HEK293 (cell line): ENCODE data around the gene UROC1.

ENCODE experiments used
- CTCF ChIA-PET: fragments of 350-600 bp; formaldehyde crosslinking; extraction: SDS; loops from one replicate; lab custom pipeline; 2021; ENCODE audit warnings: antibody characterized with exemption; lab: Yijun Ruan, JAX
- POLR2A ChIA-PET: fragments of 300-600 bp; formaldehyde crosslinking; extraction: SDS; loops from one replicate; lab custom pipeline; 2020; ENCODE audit warnings: antibody characterized with exemption, inconsistent platforms; lab: Yijun Ruan, JAX
- H3K27ac ChIP-seq: fragments of 200-500 bp; sonication (Bioruptor generic); 2 replicates; pipeline ENCODE4 v1.5.1; 2014; ENCODE audit warnings: low read depth, low read length, control low read depth, inconsistent platforms; ENCODE audit errors: extremely low read depth
- H3K36me3 ChIP-seq, 2 experiments: fragments of 200-500 bp in 1 of 2; sonication (Bioruptor generic) in 1 of 2; 1 replicate in 1 of 2; 2 replicates in 1 of 2; pipeline ENCODE4 v1.5.1; 2014 to 2017; ENCODE audit warnings: inconsistent platforms in 2 of 2, low read length in 2 of 2; ENCODE audit not compliant: control insufficient read depth in 2 of 2, insufficient read depth in 1 of 2
- H3K4me1 ChIP-seq: fragments of 200-500 bp; sonication (Bioruptor generic); 2 replicates; pipeline ENCODE4 v1.5.1; 2014; ENCODE audit warnings: mild to moderate bottlenecking, low read length, inconsistent platforms; ENCODE audit not compliant: control insufficient read depth, insufficient read depth
- H3K4me3 ChIP-seq: 2 replicates; pipeline ENCODE4 v1.5.1; 2011; ENCODE audit warnings: low read depth, mild to moderate bottlenecking, control low read depth, low read length, moderate library complexity
- H3K9me3 ChIP-seq: fragments of 200-500 bp; sonication (Bioruptor generic); 2 replicates; pipeline ENCODE4 v1.5.1; 2014; ENCODE audit warnings: low read depth, low read length, inconsistent platforms; ENCODE audit not compliant: control insufficient read depth, insufficient read depth
- GFI1B ChIP-seq: fragments of 450-650 bp; formaldehyde crosslinking; IDR thresholded peaks from 2 replicates; pipeline ENCODE4 v1.5.1; 2016; ENCODE audit warnings: missing biosample characterization, missing genetic modification characterization
- HOXA7 ChIP-seq: sonication (generic); formaldehyde crosslinking; IDR thresholded peaks from 2 replicates; pipeline ENCODE4 v1.8.1; 2022; ENCODE audit warnings: missing genetic modification reagents, borderline replicate concordance
- KLF8 ChIP-seq: fragments of 450-650 bp; formaldehyde crosslinking; IDR thresholded peaks from 2 replicates; pipeline ENCODE4 v1.5.1; 2016; ENCODE audit warnings: missing biosample characterization, missing genetic modification characterization
- OSR2 ChIP-seq: fragments of 450-650 bp; formaldehyde crosslinking; IDR thresholded peaks from 2 replicates; pipeline ENCODE4 v1.5.1; 2016; ENCODE audit warnings: missing biosample characterization, missing genetic modification characterization
- SETDB1 ChIP-seq: IDR thresholded peaks from one replicate; pipeline ENCODE4 v1.6.1; 2017; ENCODE audit warnings: mild to moderate bottlenecking, low read length, moderate library complexity, mixed read lengths; ENCODE audit not compliant: insufficient read length
- SP7 ChIP-seq: fragments of 450-650 bp; formaldehyde crosslinking; IDR thresholded peaks from 2 replicates; pipeline ENCODE4 v1.5.1; 2016; ENCODE audit warnings: missing biosample characterization, missing genetic modification characterization
- TRIM28 ChIP-seq: IDR thresholded peaks from 2 replicates; pipeline ENCODE4 v1.6.1; 2011; ENCODE audit warnings: low read length, control low read depth, borderline replicate concordance
- ZBTB7A ChIP-seq: fragments of 450-650 bp; formaldehyde crosslinking; IDR thresholded peaks from 2 replicates; pipeline ENCODE4 v1.5.1; 2016; ENCODE audit warnings: low read depth, missing biosample characterization, missing genetic modification characterization
- ZNF157 ChIP-seq: fragments of 450-650 bp; formaldehyde crosslinking; IDR thresholded peaks from 2 replicates; pipeline ENCODE4 v1.5.1; 2016; ENCODE audit warnings: missing biosample characterization, missing genetic modification characterization
- ZNF292 ChIP-seq: fragments of 450-650 bp; formaldehyde crosslinking; IDR thresholded peaks from 2 replicates; pipeline ENCODE4 v1.5.1; 2016; ENCODE audit warnings: low read depth, missing biosample characterization, missing genetic modification characterization, borderline replicate concordance
- ZNF324 ChIP-seq: fragments of 450-650 bp; formaldehyde crosslinking; IDR thresholded peaks from 2 replicates; pipeline ENCODE4 v1.5.1; 2016; ENCODE audit warnings: missing biosample characterization, missing genetic modification characterization
- ZNF510 ChIP-seq: fragments of 450-650 bp; formaldehyde crosslinking; IDR thresholded peaks from 2 replicates; pipeline ENCODE4 v1.5.1; 2018; ENCODE audit warnings: mild to moderate bottlenecking, missing genetic modification characterization, missing biosample characterization; ENCODE audit not compliant: insufficient replicate concordance
- ZNF558 ChIP-seq: fragments of 450-650 bp; formaldehyde crosslinking; IDR thresholded peaks from 2 replicates; pipeline ENCODE4 v1.5.1; 2016; ENCODE audit warnings: missing biosample characterization, missing genetic modification characterization
- ZNF670 ChIP-seq: fragments of 450-650 bp; formaldehyde crosslinking; IDR thresholded peaks from 2 replicates; pipeline ENCODE4 v1.5.1; 2016; ENCODE audit warnings: missing biosample characterization, missing genetic modification characterization, low read depth
- ZNF768 ChIP-seq: fragments of 450-650 bp; formaldehyde crosslinking; IDR thresholded peaks from 2 replicates; pipeline ENCODE4 v1.5.1; 2018; ENCODE audit warnings: missing biosample characterization, mild to moderate bottlenecking, missing genetic modification characterization
- ZNF777 ChIP-seq: fragments of 450-650 bp; formaldehyde crosslinking; IDR thresholded peaks from 2 replicates; pipeline ENCODE4 v1.5.1; 2017; ENCODE audit warnings: missing biosample characterization, missing genetic modification characterization, borderline replicate concordance
- ZNF791 ChIP-seq: fragments of 450-650 bp; formaldehyde crosslinking; IDR thresholded peaks from 2 replicates; pipeline ENCODE4 v1.5.1; 2016; ENCODE audit warnings: missing biosample characterization, missing genetic modification characterization
- ZNF837 ChIP-seq: fragments of 450-650 bp; formaldehyde crosslinking; IDR thresholded peaks from 2 replicates; pipeline ENCODE4 v1.5.1; 2016; ENCODE audit warnings: missing biosample characterization, missing genetic modification characterization
- ZSCAN23 ChIP-seq: fragments of 450-650 bp; formaldehyde crosslinking; IDR thresholded peaks from 2 replicates; pipeline ENCODE4 v1.5.1; 2016; ENCODE audit warnings: missing biosample characterization, missing genetic modification characterization
- TF ChIP-seq, protein P1 (sequence below): fragments of 450-650 bp; formaldehyde crosslinking; IDR thresholded peaks from 2 replicates; pipeline ENCODE4 v1.5.1; 2016; ENCODE audit warnings: missing biosample characterization, missing genetic modification characterization, borderline replicate concordance
- TF ChIP-seq, protein P2 (sequence below): fragments of 450-650 bp; formaldehyde crosslinking; IDR thresholded peaks from 2 replicates; pipeline ENCODE4 v1.5.1; 2016; ENCODE audit warnings: missing biosample characterization, missing genetic modification characterization
- TF ChIP-seq, protein P3 (sequence below): fragments of 450-650 bp; formaldehyde crosslinking; IDR thresholded peaks from 2 replicates; pipeline ENCODE4 v1.5.1; 2017; ENCODE audit warnings: missing biosample characterization, missing genetic modification characterization
- TF ChIP-seq, protein P4 (sequence below): fragments of 450-650 bp; formaldehyde crosslinking; IDR thresholded peaks from 2 replicates; pipeline ENCODE4 v1.5.1; 2016; ENCODE audit warnings: missing biosample characterization, missing genetic modification characterization
- TF ChIP-seq, protein P5 (sequence below): fragments of 450-650 bp; formaldehyde crosslinking; IDR thresholded peaks from 2 replicates; pipeline ENCODE4 v1.5.1; 2016; ENCODE audit warnings: missing biosample characterization, missing genetic modification characterization

UROC1 gene

DNA sequence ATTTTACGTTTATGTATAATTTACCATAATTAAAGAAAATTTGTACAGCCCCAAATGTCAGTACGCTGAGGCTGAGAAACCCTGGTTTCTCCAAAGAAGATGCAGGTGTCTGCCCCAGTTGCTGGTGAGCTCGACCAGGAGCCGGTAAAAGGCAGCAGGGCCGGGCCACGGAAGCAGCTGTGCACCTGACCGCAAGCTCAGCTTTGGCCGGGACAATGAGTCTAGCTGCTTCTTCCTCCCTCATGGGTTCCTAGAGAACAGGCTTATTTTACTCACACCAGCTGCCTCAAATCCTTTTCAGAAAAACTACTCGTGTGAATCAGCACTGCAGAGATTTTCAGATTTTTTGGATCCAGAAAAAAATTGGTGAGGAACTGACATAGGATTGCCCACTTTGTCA lies 23.8 kb downstream of the UROC1 start:
- TF ChIP-seq, protein P1, sequence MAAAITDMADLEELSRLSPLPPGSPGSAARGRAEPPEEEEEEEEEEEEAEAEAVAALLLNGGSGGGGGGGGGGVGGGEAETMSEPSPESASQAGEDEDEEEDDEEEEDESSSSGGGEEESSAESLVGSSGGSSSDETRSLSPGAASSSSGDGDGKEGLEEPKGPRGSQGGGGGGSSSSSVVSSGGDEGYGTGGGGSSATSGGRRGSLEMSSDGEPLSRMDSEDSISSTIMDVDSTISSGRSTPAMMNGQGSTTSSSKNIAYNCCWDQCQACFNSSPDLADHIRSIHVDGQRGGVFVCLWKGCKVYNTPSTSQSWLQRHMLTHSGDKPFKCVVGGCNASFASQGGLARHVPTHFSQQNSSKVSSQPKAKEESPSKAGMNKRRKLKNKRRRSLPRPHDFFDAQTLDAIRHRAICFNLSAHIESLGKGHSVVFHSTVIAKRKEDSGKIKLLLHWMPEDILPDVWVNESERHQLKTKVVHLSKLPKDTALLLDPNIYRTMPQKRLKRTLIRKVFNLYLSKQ (tag by site-specific recombination) = no peak
- TF ChIP-seq ZNF292 (tag by site-specific recombination) (no peak), ZSCAN23 (no peak), ZNF558 (no peak), SP7 (no peak), ZNF670 (no peak), ZNF510 (tag by site-specific recombination) (no peak), ZNF777 (tag by site-specific recombination) (no peak)
- no peak overlapping the region for H3K4me3 ChIP-seq
- H3K27ac ChIP-seq = no peak overlapping the region
- ChIA-PET CTCF (no interaction called here), POLR2A (no interaction called here)
- no peaks in the 10 kb centered on the region for H3K4me1 ChIP-seq
- H3K9me3 ChIP-seq = no peaks in the 10 kb centered on the region
- no peaks in the 10 kb centered on the region for H3K36me3 ChIP-seq

DNA sequence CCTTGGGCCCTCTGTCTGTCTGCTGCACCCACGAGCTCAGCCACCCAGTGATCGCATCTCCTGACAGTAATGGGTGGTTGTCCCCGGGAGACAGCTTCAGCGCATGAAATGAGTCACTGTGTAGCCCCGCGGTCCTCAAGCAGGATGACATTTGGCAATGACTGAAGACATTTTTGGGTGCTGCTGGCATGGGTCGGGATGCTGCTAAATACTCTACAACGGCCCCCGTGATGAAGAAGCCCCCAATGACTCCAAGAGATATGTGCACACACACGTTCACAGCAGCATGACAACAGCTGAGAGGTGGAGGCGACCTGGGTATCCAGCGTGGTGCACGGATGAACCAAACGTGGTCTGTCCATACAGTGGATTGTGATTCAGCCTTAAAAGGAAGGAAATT lies 24.5 kb downstream of the UROC1 start:
- POLR2A ChIA-PET = no interaction called here
- no peaks in the 10 kb centered on the region for H3K9me3 ChIP-seq
- no peak overlapping the region for H3K4me3 ChIP-seq
- CTCF ChIA-PET = interaction anchor here (0.6 kb wide), 1 partner anchor 490 kb away, joined by 3 read pairs; the partner anchor contains the start of gene PLXNA1
- no peaks in the 10 kb centered on the region for H3K36me3 ChIP-seq
- H3K27ac ChIP-seq = no peak overlapping the region
- H3K4me1 ChIP-seq = no peaks in the 10 kb centered on the region
- TF ChIP-seq, protein P2, sequence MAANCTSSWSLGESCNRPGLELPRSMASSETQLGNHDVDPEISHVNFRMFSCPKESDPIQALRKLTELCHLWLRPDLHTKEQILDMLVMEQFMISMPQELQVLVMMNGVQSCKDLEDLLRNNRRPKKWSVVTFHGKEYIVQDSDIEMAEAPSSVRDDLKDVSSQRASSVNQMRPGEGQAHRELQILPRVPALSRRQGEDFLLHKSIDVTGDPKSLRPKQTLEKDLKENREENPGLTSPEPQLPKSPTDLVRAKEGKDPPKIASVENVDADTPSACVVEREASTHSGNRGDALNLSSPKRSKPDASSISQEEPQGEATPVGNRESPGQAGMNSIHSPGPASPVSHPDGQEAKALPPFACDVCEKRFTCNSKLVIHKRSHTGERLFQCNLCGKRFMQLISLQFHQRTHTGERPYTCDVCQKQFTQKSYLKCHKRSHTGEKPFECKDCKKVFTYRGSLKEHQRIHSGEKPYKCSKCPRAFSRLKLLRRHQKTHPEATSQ (tag by site-specific recombination) = no peak
- TF ChIP-seq ZBTB7A (tag by site-specific recombination) (no peak), KLF8 (tag by site-specific recombination) (no peak), ZNF157 (tag by site-specific recombination) (no peak), HOXA7 (CRISPR knock-in tag) (no peak), GFI1B (tag by site-specific recombination) (no peak), SETDB1 (no peak), ZNF324 (tag by site-specific recombination) (no peak), ZNF791 (tag by site-specific recombination) (no peak), OSR2 (tag by site-specific recombination) (no peak), ZNF768 (tag by site-specific recombination) (no peak), TRIM28 (no peak), ZNF510 (tag by site-specific recombination) (no peak), ZNF837 (tag by site-specific recombination) (no peak), SP7 (no peak)
- TF ChIP-seq, protein P3, sequence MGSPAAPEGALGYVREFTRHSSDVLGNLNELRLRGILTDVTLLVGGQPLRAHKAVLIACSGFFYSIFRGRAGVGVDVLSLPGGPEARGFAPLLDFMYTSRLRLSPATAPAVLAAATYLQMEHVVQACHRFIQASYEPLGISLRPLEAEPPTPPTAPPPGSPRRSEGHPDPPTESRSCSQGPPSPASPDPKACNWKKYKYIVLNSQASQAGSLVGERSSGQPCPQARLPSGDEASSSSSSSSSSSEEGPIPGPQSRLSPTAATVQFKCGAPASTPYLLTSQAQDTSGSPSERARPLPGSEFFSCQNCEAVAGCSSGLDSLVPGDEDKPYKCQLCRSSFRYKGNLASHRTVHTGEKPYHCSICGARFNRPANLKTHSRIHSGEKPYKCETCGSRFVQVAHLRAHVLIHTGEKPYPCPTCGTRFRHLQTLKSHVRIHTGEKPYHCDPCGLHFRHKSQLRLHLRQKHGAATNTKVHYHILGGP (tag by site-specific recombination) = no peak
- TF ChIP-seq, protein P4, sequence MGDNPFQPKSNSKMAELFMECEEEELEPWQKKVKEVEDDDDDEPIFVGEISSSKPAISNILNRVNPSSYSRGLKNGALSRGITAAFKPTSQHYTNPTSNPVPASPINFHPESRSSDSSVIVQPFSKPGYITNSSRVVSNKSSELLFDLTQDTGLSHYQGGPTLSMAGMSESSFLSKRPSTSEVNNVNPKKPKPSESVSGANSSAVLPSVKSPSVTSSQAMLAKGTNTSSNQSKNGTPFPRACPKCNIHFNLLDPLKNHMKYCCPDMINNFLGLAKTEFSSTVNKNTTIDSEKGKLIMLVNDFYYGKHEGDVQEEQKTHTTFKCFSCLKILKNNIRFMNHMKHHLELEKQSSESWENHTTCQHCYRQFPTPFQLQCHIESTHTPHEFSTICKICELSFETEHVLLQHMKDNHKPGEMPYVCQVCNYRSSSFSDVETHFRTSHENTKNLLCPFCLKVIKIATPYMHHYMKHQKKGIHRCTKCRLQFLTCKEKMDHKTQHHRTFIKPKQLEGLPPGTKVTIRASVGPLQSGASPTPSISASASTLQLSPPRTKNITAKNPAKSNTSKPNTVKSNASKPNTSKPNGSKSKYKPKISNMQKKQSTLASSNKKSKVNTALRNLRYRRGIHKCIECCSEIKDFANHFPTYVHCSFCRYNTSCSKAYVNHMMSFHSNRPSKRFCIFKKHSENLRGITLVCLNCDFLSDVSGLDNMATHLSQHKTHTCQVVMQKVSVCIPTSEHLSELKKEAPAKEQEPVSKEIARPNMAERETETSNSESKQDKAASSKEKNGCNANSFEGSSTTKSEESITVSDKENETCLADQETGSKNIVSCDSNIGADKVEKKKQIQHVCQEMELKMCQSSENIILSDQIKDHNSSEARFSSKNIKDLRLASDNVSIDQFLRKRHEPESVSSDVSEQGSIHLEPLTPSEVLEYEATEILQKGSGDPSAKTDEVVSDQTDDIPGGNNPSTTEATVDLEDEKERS (tag by site-specific recombination) = no peak
- TF ChIP-seq, protein P5, sequence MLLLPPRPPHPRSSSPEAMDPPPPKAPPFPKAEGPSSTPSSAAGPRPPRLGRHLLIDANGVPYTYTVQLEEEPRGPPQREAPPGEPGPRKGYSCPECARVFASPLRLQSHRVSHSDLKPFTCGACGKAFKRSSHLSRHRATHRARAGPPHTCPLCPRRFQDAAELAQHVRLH (tag by site-specific recombination) = no peak
